ENCODE data around the gene ST14. TPM values are rescaled to one million over a fixed set of nuclear protein-coding genes. Genes with fewer than 3 reads are reported as not detected.

ST14 gene
- total RNA-seq, 1 experiment from 2014 or later = 0.30 TPM

DNA sequence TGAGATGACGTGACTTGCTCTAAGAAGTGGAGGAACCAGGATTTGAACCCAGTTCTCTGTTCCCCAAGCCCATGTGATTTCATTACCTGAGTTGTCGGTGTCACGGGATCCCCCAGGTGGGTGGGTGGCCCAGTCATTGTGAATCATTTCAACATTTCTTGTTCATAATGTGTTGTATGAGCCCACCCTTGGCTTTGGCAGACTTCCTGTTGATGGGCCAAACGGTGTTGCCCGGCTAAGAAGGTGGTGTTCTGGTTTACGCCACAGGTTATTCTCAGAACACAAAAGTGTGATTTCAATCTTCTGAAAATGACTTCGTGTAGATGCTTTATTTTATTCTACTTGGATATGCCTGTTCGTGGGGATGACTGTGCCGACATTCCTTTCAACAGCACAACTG lies 21.6 kb upstream of the ST14 start:
- Histone ChIP-seq H3K4me3 (ENCODE audit: low read depth, low read length, poor library complexity, severe bottlenecking) (no peak overlapping the region), H3K4me1 (ENCODE audit: insufficient read depth, low read length, poor library complexity, severe bottlenecking) (no peaks in the 10 kb centered on the region), H3K27me3 (replicated peaks; ENCODE audit: insufficient read depth, low read depth, low read length, poor library complexity) (no peaks in the 10 kb centered on the region), H3K27ac (ENCODE audit: low read depth, low read length, poor library complexity, severe bottlenecking) (no peak overlapping the region), H3K9me3 (ENCODE audit: low read depth, low read length, poor library complexity, severe bottlenecking) (no peaks in the 10 kb centered on the region), H3K36me3 (ENCODE audit: insufficient read depth, low read length, poor library complexity, severe bottlenecking) (peaks cover 19% of the 10 kb centered on the region)
- no TSS peak for BruUV-seq (replicated peaks)
- no peak for TF ChIP-seq EZH2 (IDR thresholded peaks at IDR 0.05; ENCODE audit: borderline replicate concordance, low read depth, low read length, poor library complexity, severe bottlenecking)
- TF ChIP-seq, protein P1, sequence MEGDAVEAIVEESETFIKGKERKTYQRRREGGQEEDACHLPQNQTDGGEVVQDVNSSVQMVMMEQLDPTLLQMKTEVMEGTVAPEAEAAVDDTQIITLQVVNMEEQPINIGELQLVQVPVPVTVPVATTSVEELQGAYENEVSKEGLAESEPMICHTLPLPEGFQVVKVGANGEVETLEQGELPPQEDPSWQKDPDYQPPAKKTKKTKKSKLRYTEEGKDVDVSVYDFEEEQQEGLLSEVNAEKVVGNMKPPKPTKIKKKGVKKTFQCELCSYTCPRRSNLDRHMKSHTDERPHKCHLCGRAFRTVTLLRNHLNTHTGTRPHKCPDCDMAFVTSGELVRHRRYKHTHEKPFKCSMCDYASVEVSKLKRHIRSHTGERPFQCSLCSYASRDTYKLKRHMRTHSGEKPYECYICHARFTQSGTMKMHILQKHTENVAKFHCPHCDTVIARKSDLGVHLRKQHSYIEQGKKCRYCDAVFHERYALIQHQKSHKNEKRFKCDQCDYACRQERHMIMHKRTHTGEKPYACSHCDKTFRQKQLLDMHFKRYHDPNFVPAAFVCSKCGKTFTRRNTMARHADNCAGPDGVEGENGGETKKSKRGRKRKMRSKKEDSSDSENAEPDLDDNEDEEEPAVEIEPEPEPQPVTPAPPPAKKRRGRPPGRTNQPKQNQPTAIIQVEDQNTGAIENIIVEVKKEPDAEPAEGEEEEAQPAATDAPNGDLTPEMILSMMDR (conservative IDR thresholded peaks at IDR 0.05; ENCODE audit: low read depth, low read length) = no peak
- ChIA-PET CTCF (no interaction called here), POLR2A (ENCODE audit: low non-redundant PET) (no interaction called here)
- intact Hi-C loops (cut with micrococcal nuclease; ENCODE audit: unreplicated experiment) = no loop called here
- DNase-seq (ENCODE audit: low spot score) = no peak

DNA sequence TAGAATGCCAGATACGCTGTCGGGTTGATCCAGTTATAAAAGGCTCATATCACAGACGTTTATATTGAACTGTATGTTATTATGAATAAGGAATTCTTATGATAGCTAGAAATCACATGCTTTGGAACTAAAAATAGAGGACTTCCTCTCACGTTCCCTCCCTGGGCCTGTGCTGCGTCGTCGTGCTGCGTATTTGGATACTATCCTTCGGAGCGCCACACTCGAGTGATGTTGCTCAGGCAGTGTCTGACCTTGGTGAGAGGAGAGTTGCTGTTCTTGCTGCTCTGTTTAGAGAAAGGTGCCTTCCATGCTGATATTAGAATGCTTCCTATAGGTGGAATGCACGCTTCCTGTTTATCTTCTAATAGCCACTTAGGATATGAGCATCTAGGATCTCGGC lies 20.2 kb upstream of the ST14 start:
- Histone ChIP-seq H3K27ac (ENCODE audit: low read depth, low read length, poor library complexity, severe bottlenecking) (peak overlapping the region; percentile 20), H3K36me3 (ENCODE audit: insufficient read depth, low read length, poor library complexity, severe bottlenecking) (peaks cover 19% of the 10 kb centered on the region), H3K9me3 (ENCODE audit: low read depth, low read length, poor library complexity, severe bottlenecking) (no peaks in the 10 kb centered on the region), H3K27me3 (replicated peaks; ENCODE audit: insufficient read depth, low read depth, low read length, poor library complexity) (no peaks in the 10 kb centered on the region), H3K4me1 (ENCODE audit: insufficient read depth, low read length, poor library complexity, severe bottlenecking) (no peaks in the 10 kb centered on the region), H3K4me3 (ENCODE audit: low read depth, low read length, poor library complexity, severe bottlenecking) (no peak overlapping the region)
- ChIA-PET POLR2A (ENCODE audit: low non-redundant PET) (no interaction called here), CTCF (no interaction called here)
- intact Hi-C loops (cut with micrococcal nuclease; ENCODE audit: unreplicated experiment) = no loop called here
- no peak for TF ChIP-seq EZH2 (IDR thresholded peaks at IDR 0.05; ENCODE audit: borderline replicate concordance, low read depth, low read length, poor library complexity, severe bottlenecking)
- no TSS peak for BruUV-seq (replicated peaks)
- DNase-seq (ENCODE audit: low spot score) = no peak

GRCh38 chr11:130141561-130142341 lies 17.8 kb upstream of the ST14 start:
- Histone ChIP-seq H3K4me3 (ENCODE audit: low read depth, low read length, poor library complexity, severe bottlenecking) (no peak overlapping the region), H3K27ac (ENCODE audit: low read depth, low read length, poor library complexity, severe bottlenecking) (no peak overlapping the region), H3K27me3 (replicated peaks; ENCODE audit: insufficient read depth, low read depth, low read length, poor library complexity) (no peaks in the 10 kb centered on the region), H3K4me1 (ENCODE audit: insufficient read depth, low read length, poor library complexity, severe bottlenecking) (no peaks in the 10 kb centered on the region), H3K9me3 (ENCODE audit: low read depth, low read length, poor library complexity, severe bottlenecking) (no peaks in the 10 kb centered on the region), H3K36me3 (ENCODE audit: insufficient read depth, low read length, poor library complexity, severe bottlenecking) (peaks cover 26% of the 10 kb centered on the region)
- no TSS peak for BruUV-seq (replicated peaks)
- intact Hi-C loops (cut with micrococcal nuclease; ENCODE audit: unreplicated experiment) = no loop called here
- DNase-seq (ENCODE audit: low spot score) = no peak
- ChIA-PET CTCF (no interaction called here), POLR2A (ENCODE audit: low non-redundant PET) (no interaction called here)
- TF ChIP-seq EZH2 (IDR thresholded peaks at IDR 0.05; ENCODE audit: borderline replicate concordance, low read depth, low read length, poor library complexity, severe bottlenecking) = no peak
- TF ChIP-seq, protein P1 (conservative IDR thresholded peaks at IDR 0.05; ENCODE audit: low read depth, low read length) = no peak

GRCh38 chr11:130144141-130144540 lies 15.4 kb upstream of the ST14 start:
- H3K4me3 ChIP-seq (ENCODE audit: low read depth, low read length, poor library complexity, severe bottlenecking) = no peak overlapping the region
- ChIA-PET CTCF (no interaction called here), POLR2A (ENCODE audit: low non-redundant PET) (no interaction called here)
- H3K27me3 ChIP-seq (replicated peaks; ENCODE audit: insufficient read depth, low read depth, low read length, poor library complexity) = no peaks in the 10 kb centered on the region
- H3K36me3 ChIP-seq (ENCODE audit: insufficient read depth, low read length, poor library complexity, severe bottlenecking) = peaks cover 25% of the 10 kb centered on the region
- H3K27ac ChIP-seq (ENCODE audit: low read depth, low read length, poor library complexity, severe bottlenecking) = no peak overlapping the region
- H3K9me3 ChIP-seq (ENCODE audit: low read depth, low read length, poor library complexity, severe bottlenecking) = no peaks in the 10 kb centered on the region
- DNase-seq (ENCODE audit: low spot score) = no peak
- no TSS peak for BruUV-seq (replicated peaks)
- intact Hi-C loops (cut with micrococcal nuclease; ENCODE audit: unreplicated experiment) = no loop called here
- TF ChIP-seq, protein P1 (conservative IDR thresholded peaks at IDR 0.05; ENCODE audit: low read depth, low read length) = no peak
- no peak for TF ChIP-seq EZH2 (IDR thresholded peaks at IDR 0.05; ENCODE audit: borderline replicate concordance, low read depth, low read length, poor library complexity, severe bottlenecking)
- no peaks in the 10 kb centered on the region for H3K4me1 ChIP-seq (ENCODE audit: insufficient read depth, low read length, poor library complexity, severe bottlenecking)
